ENCODE data around the gene ADGRG1.

Gene ADGRG1

GRCh38 chr16:57651344-57652333, 23.2 kb downstream of the ADGRG1 start:
- TF ChIP-seq CTCF (IDR thresholded peaks at IDR 0.05), result no peak

GRCh38 chr16:57652695-57653471, 24.5 kb downstream of the ADGRG1 start:
- no peak for TF ChIP-seq CTCF (IDR thresholded peaks at IDR 0.05)

- TF ChIP-seq CTCF (IDR thresholded peaks at IDR 0.05), result no peak
Measured at GRCh38 chr16:57653936-57654335, 25.5 kb downstream of the ADGRG1 start.

- TF ChIP-seq CTCF (IDR thresholded peaks at IDR 0.05), result no peak
Measured at GRCh38 chr16:57656342-57656955, 28.0 kb downstream of the ADGRG1 start.

GRCh38 chr16:57657228-57657627, 28.8 kb downstream of the ADGRG1 start:
- no peak for TF ChIP-seq CTCF (IDR thresholded peaks at IDR 0.05)

- no peak for TF ChIP-seq CTCF (IDR thresholded peaks at IDR 0.05)
Measured at GRCh38 chr16:57658130-57658877, 29.9 kb downstream of the ADGRG1 start.
